H1 (cell line): ENCODE measurements around the gene NUP210. TPM values are rescaled to one million over a fixed set of nuclear protein-coding genes. Genes with fewer than 3 reads are reported as not detected.

Experiments used
- ASH2L ChIP-seq: fragments of 200-600, 300-600 bp; sonication (generic); IDR thresholded peaks from one replicate; pipeline ENCODE4 v1.7.1; 2017; ENCODE audit warnings: low read length
- ATF3 ChIP-seq: IDR thresholded peaks from 2 replicates; pipeline ENCODE4 v1.6.1; 2011; ENCODE audit warnings: low read depth, mild to moderate bottlenecking, low read length; ENCODE audit not compliant: insufficient read depth
- BRCA1 ChIP-seq: IDR thresholded peaks from 2 replicates; pipeline ENCODE4 v1.6.1; 2012; ENCODE audit warnings: low read depth, low read length, improper control_type of control experiment
- CEBPB ChIP-seq: IDR thresholded peaks from 2 replicates; pipeline ENCODE4 v1.6.1; 2012; ENCODE audit warnings: low read depth, low read length
- CHD1 ChIP-seq: IDR thresholded peaks from 2 replicates; pipeline ENCODE4 v1.6.1; 2012; ENCODE audit warnings: low read depth, low read length, improper control_type of control experiment
- EP300 ChIP-seq, 2 experiments: IDR thresholded peaks; 1 replicate in 1 of 2; 2 replicates in 1 of 2; pipeline ENCODE4 v1.6.1; 2011 to 2012; ENCODE audit warnings: low read depth in 2 of 2, low read length in 2 of 2, mild to moderate bottlenecking in 2 of 2, borderline replicate concordance in 1 of 2, inconsistent platforms in 1 of 2, moderate library complexity in 1 of 2
- EZH2 ChIP-seq: fragments of 200-600 bp; sonication (generic); IDR thresholded peaks from 2 replicates; pipeline ENCODE4 v1.7.1; 2012; ENCODE audit warnings: low read depth, mild to moderate bottlenecking, moderate library complexity, low read length, inconsistent platforms; ENCODE audit not compliant: severe bottlenecking
- KDM5A ChIP-seq: fragments of 200-600 bp; IDR thresholded peaks from 2 replicates; pipeline ENCODE4 v1.7.1; 2012; ENCODE audit warnings: mild to moderate bottlenecking, low read length, inconsistent platforms, mixed read lengths
- POLR2AphosphoS5 ChIP-seq: IDR thresholded peaks from 2 replicates; pipeline ENCODE4 v1.6.1; 2011; ENCODE audit warnings: low read depth, low read length
- RBBP5 ChIP-seq: IDR thresholded peaks from 2 replicates; pipeline ENCODE4 v1.7.1; 2012; ENCODE audit warnings: low read depth, mild to moderate bottlenecking, inconsistent platforms, low read length, moderate library complexity, borderline replicate concordance
- RFX5 ChIP-seq: IDR thresholded peaks from 2 replicates; pipeline ENCODE4 v1.6.1; 2011; ENCODE audit warnings: low read depth, low read length, improper control_type of control experiment, borderline replicate concordance
- SAP30 ChIP-seq: fragments of 300-600 bp; sonication (generic); IDR thresholded peaks from 2 replicates; pipeline ENCODE4 v1.7.1; 2012; ENCODE audit warnings: low read length, moderate library complexity, mild to moderate bottlenecking, inconsistent platforms; ENCODE audit not compliant: insufficient read depth, insufficient replicate concordance
- SP1 ChIP-seq: IDR thresholded peaks from 2 replicates; pipeline ENCODE4 v1.6.1; 2011; ENCODE audit warnings: low read depth, low read length
- TAF7 ChIP-seq: optimal IDR thresholded peaks from 2 replicates; pipeline ENCODE3; 2011; ENCODE audit warnings: low read depth, mild to moderate bottlenecking, inconsistent platforms, low read length, moderate library complexity, borderline replicate concordance
- polyA plus RNA-seq, 7 experiments: library from polyadenylated mRNA; depleted of rRNA in 3 of 7; stranded (reverse) in 5 of 7; unstranded in 2 of 7; fragments of >200 nt in 5 of 7; fragments of 200-250 nt in 2 of 7; gene quantifications; 1 replicate in 5 of 7; 2 replicates in 1 of 7; 4 replicates in 1 of 7; pipeline versions ENCODE4 v1.2.1 to v1.2.3, GENCODE V29; 2011 to 2013; ENCODE audit warnings: missing spikeins in 2 of 7, mixed read lengths in 2 of 7
- total RNA-seq: library from RNA; stranded (reverse); fragmentation: NEBNext Ultra II Directional; extraction: Animal tissue kit (Norgen Biotek cat#: 25700); gene quantifications from 2 replicates; pipeline ENCODE4 v1.2.1, GENCODE V29; 2021

Gene NUP210
- total and polyA plus RNA-seq, 2 of the 8 experiments (the other 6 are each of a cell fraction or from before 2014, with no cell fraction given), result 51.0 to 53.7 TPM

DNA sequence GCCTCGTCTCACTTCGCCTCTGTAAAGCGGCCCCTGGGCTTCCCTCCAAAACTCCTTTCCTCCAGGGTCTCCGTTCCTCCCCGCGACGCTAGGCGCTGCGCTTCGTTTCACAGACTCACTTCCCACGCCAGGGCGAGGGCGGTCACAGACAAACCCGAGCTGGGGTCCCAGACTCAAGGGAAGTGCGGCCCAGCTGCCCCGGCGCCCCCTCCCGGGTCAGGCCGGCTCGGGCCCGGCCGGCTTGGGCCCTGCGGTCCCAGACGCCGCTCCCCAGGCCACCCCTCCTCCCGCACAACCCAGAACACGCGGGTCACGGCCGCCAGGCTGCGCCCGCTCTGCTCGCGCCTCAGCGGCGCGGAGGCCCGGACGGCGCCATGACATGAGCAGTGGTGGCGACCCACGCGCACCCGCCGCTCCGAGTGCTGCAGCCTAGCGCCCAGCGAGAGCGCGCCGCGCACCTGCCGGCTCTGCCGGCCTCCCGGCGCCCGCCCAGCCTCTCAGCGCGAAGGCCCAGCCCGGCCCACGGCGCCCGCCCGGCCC lies 547 bp downstream of the NUP210 start (continued):
- TF ChIP-seq ATF3 (no peak), SAP30 (no peak), SP1 (no peak), RBBP5 (0 out of 2 replicates have a peak, but pooled peaks have one; percentile 66), RFX5 (no peak), TAF7 (no peak), BRCA1 (no peak), EP300 (IDR thresholded peaks at IDR 0.05; ENCODE audit: borderline replicate concordance in 1 of 2, low read depth in 2 of 2, low read length in 2 of 2) (no peak), CEBPB (no peak), POLR2AphosphoS5 (no peak), CHD1 (no peak), EZH2 (peak; percentile 32), KDM5A (no peak), ASH2L (peak; percentile 55)
- TF ChIP-seq, all 59 proteins: peak for 6
